Dermis blood vessel endothelial cell (primary cell): ENCODE data around the gene COL28A1. TPM values are rescaled to one million over a fixed set of nuclear protein-coding genes. Genes with fewer than 3 reads are reported as not detected.
A peak's percentile ranks its signal among the peaks of the same experiment; 100 is the strongest.
"Not testable (repeated sequence)": the region's sequence is repeated elsewhere in the genome, so short reads cannot be mapped to it uniquely, and the experiment has no call there.

Source experiments
- DNase-seq: peaks from one replicate; pipeline ENCODE4 v3.0.0; 2010
- total RNA-seq: library from RNA; depleted of rRNA; stranded (reverse); fragments of >200 nt; gene quantifications from 2 replicates; pipeline ENCODE4 v1.2.3, GENCODE V29; 2014

COL28A1 gene
- total RNA-seq, 1 donor from 2014 or later = 0.17 TPM

GRCh38 chr7:7464991-7465765 lies 70.5 kb downstream of the COL28A1 start:
- DNase-seq = not testable (repeated sequence)

GRCh38 chr7:7454000-7454399 lies 81.7 kb downstream of the COL28A1 start:
- DNase-seq = no peak

DNA sequence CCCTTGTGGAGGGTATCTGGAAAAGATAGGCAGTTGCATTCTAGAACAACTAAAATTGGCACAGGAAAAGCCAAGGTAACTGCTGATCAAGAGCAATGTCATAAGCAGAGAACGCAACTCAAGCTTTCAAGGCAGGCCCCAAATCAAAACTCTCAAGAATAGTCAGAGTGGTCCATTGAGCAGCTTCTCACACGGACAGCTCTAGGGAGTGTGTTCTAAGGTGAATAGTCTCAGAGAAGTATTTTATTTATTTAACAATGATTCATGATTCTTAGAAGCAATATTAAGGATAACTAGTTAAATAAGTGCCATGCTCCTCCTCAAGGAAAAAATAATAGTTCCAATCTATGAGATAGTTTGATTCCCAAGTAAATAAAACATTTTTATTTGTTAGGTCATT lies 83.0 kb downstream of the COL28A1 start:
- no peak for DNase-seq

- no peak for DNase-seq
Measured at GRCh38 chr7:7452119-7452518, 83.6 kb downstream of the COL28A1 start.

- DNase-seq = no peak
Measured at GRCh38 chr7:7449055-7449454, 86.6 kb downstream of the COL28A1 start.

DNA sequence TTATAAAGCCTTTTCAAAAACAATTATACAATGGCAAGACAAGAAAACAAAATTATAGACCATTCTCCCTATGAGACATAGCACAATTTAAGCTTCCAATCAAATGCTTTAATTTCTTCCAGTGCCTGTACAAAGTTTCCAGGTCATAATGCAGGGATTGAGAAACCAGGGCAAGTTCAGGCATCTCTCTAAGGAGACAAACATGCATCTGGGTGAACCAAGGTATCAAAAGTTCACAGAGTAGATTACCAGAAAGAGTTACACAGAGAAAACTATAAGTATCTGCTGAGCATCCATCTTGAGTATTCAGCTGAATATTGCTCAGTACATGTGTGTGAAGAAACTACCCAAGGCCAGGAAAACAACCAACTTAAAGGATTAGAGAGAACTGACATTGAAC lies 89.1 kb downstream of the COL28A1 start:
- no peak for DNase-seq

DNA sequence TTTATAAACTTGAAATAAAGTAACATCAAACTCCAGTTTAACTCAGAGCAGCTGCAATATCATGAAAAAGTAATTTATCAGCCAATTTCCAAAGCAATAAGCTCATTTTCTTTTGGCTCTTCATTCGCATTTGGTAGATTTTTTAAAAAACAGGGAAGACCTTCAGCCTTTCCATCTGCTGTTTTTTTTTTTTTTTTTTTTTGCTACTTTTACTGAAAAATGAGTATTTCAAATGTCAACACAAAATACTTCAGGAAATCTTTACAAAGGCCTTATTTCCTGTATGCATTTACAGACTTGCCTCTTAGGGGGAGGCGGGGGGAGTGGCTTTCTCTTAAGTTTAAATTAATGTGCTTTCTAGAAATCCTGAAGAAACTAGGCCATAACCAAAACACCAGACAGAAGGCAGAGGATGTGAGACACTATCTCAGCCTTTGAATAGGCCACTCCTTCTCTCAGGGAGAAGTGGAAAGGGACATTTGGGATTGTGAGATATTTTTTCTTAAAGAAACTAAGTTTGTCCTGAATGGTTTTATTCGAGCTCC lies 91.8 kb downstream of the COL28A1 start:
- DNase-seq = peak; percentile 66

DNA sequence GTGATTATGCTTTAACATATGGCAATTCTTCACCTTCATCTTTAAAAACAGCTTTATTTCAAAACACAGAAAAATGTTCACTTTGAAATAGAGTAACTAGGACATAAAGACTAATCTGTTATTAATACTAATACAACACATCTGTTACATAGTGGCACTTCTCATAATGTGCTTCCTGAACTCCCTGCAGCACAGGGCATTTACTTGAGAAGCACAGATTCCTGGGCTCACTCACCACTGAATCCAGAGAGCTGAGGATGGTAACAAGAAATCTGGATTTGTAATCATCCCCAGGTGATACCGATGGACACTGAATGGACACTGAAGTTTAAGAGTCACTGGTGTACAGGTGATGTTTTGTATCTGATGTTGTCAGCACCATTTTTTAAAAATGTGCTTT lies 96.1 kb downstream of the COL28A1 start:
- DNase-seq = no peak

- DNase-seq = peak; percentile 84
Measured at GRCh38 chr7:7438851-7439250, 96.8 kb downstream of the COL28A1 start.

DNA sequence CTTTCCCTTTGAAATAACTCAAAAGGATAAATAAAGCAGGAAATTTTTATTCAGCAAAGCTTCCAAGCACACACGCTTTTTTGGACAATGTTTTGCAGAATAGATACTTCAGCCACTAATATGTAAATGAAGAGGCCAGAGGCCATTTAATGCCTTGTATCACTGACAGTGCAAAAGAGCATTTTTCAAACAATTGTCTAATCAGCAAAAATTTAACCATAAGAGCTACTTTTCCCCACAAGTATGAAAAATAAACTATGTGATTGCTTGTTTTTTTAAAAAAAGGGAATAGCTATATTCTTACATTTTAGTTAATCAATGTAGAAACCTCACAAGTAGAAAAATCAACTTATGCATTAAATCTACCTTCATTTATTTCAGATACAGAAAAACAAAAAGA lies 99.7 kb downstream of the COL28A1 start:
- no peak for DNase-seq

- no peak for DNase-seq
Measured at GRCh38 chr7:7434329-7434728, 101.3 kb downstream of the COL28A1 start.

DNA sequence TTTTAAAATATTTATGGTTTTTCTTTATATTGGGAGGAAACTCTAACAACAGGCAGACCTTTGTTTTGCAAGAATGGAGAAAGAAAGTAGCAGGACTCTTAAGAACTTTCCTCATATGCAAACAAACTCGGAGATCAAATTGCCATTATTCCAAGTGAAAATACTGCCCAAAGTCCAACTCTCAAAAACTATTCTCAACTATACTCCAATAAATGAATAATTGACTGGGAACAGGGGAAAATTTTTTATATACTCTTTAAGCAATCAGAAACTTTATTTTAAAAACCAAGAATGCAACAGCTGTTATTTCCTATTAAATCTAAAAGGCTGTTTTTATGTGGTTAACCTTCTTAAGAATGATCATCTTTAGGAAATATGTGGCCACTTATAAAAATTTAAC lies 101.9 kb downstream of the COL28A1 start:
- no peak for DNase-seq

GRCh38 chr7:7432979-7433378 lies 102.7 kb downstream of the COL28A1 start:
- no peak for DNase-seq

GRCh38 chr7:7428806-7429205 lies 106.9 kb downstream of the COL28A1 start:
- DNase-seq = no peak

GRCh38 chr7:7427363-7427762 lies 108.3 kb downstream of the COL28A1 start:
- DNase-seq = no peak

DNA sequence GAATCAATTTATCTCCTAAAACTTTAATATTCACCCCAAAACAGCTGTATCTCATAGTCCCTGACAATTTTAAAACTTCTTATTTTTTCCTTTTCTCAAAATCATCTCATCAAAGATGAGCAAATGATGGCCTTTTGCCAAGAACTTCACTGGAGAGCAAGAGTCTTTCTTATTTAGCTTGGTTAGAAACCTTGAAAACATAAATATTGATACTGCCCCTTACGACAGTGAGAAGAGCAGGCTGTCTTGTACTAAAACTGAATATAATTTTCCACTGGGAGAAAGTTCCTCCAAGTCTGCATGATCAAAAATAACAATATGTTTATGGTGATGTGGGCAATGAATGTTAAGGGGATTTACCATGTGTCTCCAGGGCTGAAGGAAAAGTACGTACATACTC lies 109.0 kb downstream of the COL28A1 start:
- no peak for DNase-seq

DNA sequence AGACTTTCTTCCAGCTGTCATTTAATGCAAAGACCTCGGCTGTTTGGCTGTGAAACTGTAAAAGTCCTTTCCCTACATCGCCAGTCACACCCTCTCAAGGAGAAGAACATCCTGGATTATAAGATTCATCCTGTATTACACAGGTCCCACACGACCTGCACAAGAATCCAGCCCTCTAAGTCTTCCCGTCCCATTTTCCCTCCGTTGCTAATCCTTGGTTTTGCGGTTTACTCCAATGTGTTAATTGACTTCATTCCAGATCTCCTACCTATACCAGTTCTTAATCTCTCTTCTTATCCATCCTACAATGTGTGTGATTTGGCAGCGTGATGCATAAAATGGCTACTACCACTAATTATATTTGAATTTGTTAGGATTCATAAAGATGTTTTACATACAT lies 110.4 kb downstream of the COL28A1 start:
- no peak for DNase-seq

DNA sequence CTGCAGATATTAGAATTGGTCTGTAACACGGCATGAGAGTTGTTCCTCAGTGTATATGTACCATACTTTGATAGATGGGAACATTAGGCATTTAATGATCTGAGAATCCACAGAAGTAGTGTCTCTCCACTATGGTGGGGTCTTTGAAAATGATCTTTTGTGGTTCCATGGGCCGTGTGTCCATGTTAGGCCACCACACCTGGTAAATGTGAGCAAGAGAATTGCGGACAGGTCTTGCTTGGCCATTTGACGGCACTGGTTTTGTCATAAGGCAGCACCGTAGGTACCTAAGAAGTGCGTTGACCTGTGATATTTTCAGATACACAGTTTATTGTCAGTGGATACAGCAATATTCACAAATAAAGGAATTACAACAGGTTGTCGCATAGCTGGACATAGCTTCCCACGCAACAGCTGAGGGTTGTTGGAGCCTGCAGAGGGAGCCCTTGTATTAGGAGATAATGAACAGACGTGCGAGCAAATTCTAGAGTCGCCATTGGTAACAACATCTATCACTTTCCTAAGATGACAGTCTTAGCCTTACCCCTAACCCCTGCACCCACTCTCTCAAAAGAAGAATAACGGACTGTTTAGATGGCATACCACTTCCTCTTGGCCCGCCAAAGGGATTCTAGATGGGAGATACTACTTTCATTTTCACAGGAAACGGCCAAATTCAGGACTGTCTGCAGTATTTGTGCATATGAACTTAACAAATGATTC lies 111.4 kb downstream of the COL28A1 start:
- DNase-seq = peak; percentile 81

- DNase-seq = no peak
Measured at GRCh38 chr7:7422641-7423040, 113.0 kb downstream of the COL28A1 start.

- no peak for DNase-seq
Measured at GRCh38 chr7:7421826-7422225, 113.8 kb downstream of the COL28A1 start.

DNA sequence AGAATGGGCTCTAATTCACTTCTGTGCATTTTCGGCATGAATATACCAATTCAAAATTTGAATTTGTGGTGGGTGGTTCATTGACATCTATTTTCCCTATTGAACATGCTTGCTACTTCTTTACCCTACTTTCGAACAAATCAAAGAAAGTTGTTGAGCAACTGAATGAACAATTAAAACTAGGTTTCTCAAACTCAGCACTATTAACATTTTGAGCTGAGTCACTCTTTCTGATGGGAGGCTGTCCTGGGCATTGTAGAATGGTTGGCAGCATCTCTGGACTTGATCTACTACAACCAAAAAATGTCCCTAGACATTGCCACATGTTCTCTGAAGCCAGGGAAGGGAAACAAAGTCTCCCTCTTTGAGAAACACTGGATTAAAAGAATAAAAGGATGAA lies 116.7 kb downstream of the COL28A1 start:
- DNase-seq = no peak

DNA sequence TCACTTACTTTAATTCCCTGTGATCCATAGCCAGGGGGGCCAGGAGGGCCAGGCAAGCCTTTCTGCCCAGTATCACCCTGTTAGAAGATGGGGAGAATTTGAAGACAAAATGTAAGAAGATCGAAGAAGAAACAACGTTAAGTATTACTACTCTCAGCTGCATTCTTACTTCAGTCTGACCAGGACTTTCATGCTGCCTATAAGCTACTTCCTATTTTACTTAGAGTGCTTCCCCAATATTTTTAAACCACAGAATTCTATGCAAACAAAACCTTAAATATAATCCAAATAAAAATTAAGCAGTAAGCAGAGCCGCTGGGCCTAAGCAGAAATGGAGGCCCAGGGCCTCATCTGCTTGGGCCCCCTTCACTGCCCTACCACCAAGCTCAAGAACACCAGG lies 117.8 kb downstream of the COL28A1 start:
- no peak for DNase-seq

GRCh38 chr7:7417414-7417813 lies 118.3 kb downstream of the COL28A1 start:
- no peak for DNase-seq
